ENCODE measurements around the gene TPCN1.

Gene TPCN1

GRCh38 chr12:113310489-113310888, 89.2 kb downstream of the TPCN1 start:
- no peak for DNase-seq (ENCODE audit: low read depth)

- DNase-seq (ENCODE audit: low read depth), result no peak
Observed at GRCh38 chr12:113314121-113314529, 92.9 kb downstream of the TPCN1 start.

GRCh38 chr12:113315358-113315757, 94.1 kb downstream of the TPCN1 start:
- no peak for DNase-seq (ENCODE audit: low read depth)

- no peak for DNase-seq (ENCODE audit: low read depth)
Observed at GRCh38 chr12:113316155-113316554, 94.9 kb downstream of the TPCN1 start.

- no peak for DNase-seq (ENCODE audit: low read depth)
Observed at GRCh38 chr12:113317122-113317521, 95.9 kb downstream of the TPCN1 start.

GRCh38 chr12:113318046-113318656, 96.9 kb downstream of the TPCN1 start:
- no peak for DNase-seq (ENCODE audit: low read depth)

- no peak for DNase-seq (ENCODE audit: low read depth)
Observed at GRCh38 chr12:113318900-113319628, 97.8 kb downstream of the TPCN1 start.

GRCh38 chr12:113320401-113320800, 99.1 kb downstream of the TPCN1 start:
- DNase-seq (ENCODE audit: low read depth), result no peak

- peak; percentile 11 for DNase-seq (ENCODE audit: low read depth)
Observed at GRCh38 chr12:113322343-113322742, 101.1 kb downstream of the TPCN1 start.

- peak; percentile 51 for DNase-seq (ENCODE audit: low read depth)
Observed at GRCh38 chr12:113325916-113326315, 104.7 kb downstream of the TPCN1 start.

GRCh38 chr12:113326775-113327395, 105.6 kb downstream of the TPCN1 start:
- no peak for DNase-seq (ENCODE audit: low read depth)

GRCh38 chr12:113328368-113328889, 107.2 kb downstream of the TPCN1 start:
- no peak for DNase-seq (ENCODE audit: low read depth)

GRCh38 chr12:113329022-113329790, 107.9 kb downstream of the TPCN1 start:
- no peak for DNase-seq (ENCODE audit: low read depth)

GRCh38 chr12:113329791-113330417, 108.6 kb downstream of the TPCN1 start:
- no peak for DNase-seq (ENCODE audit: low read depth)

- DNase-seq (ENCODE audit: low read depth), result no peak
Observed at GRCh38 chr12:113330505-113330904, 109.2 kb downstream of the TPCN1 start.

GRCh38 chr12:113332688-113333417, 111.6 kb downstream of the TPCN1 start:
- no peak for DNase-seq (ENCODE audit: low read depth)

- DNase-seq (ENCODE audit: low read depth), result no peak
Observed at GRCh38 chr12:113333418-113333750, 112.1 kb downstream of the TPCN1 start.

- no peak for DNase-seq (ENCODE audit: low read depth)
Observed at GRCh38 chr12:113333877-113334785, 112.9 kb downstream of the TPCN1 start.

- DNase-seq (ENCODE audit: low read depth), result peak; percentile 33
Observed at GRCh38 chr12:113334786-113335539, 113.7 kb downstream of the TPCN1 start, which contains the start of gene SLC8B1. Gene SLC8B1, minus strand, starts transcription at chr12:113335109. Its CDS starts 2,231 bp downstream, at chr12:113332878.

Measured in HS-27A (cell line).